Osteocyte (in vitro differentiated cells): Measurements from ENCODE around the gene TMEM109. TPM values are rescaled to one million over a fixed set of nuclear protein-coding genes. Genes with fewer than 3 reads are reported as not detected.

Experiments
- DNase-seq: peaks from one replicate; pipeline ENCODE4 v3.0.0; 2021; ENCODE audit warnings: mixed read lengths; ENCODE audit not compliant: unreplicated experiment; ENCODE audit errors: extremely low spot score
- H3K27ac Mint-ChIP-seq: one replicate; pipeline ENCODE4 v1.8.0; 2021; ENCODE audit warnings: mild to moderate bottlenecking, mixed read lengths; ENCODE audit not compliant: unreplicated experiment
- H3K27me3 Mint-ChIP-seq: one replicate; pipeline ENCODE4 v1.8.0; 2021; ENCODE audit warnings: mixed read lengths; ENCODE audit not compliant: unreplicated experiment
- H3K36me3 Mint-ChIP-seq: one replicate; pipeline ENCODE4 v1.8.0; 2021; ENCODE audit warnings: mixed read lengths; ENCODE audit not compliant: unreplicated experiment
- H3K4me1 Mint-ChIP-seq: one replicate; pipeline ENCODE4 v1.8.0; 2021; ENCODE audit warnings: mixed read lengths; ENCODE audit not compliant: unreplicated experiment
- H3K4me3 Mint-ChIP-seq: one replicate; pipeline ENCODE4 v1.8.0; 2021; ENCODE audit warnings: mild to moderate bottlenecking, moderate library complexity, mixed read lengths; ENCODE audit not compliant: unreplicated experiment
- H3K9me3 Mint-ChIP-seq: one replicate; pipeline ENCODE4 v1.8.0; 2021; ENCODE audit warnings: mixed read lengths; ENCODE audit not compliant: unreplicated experiment
- CTCF ChIP-seq: fragments of 200-600 bp; sonication (generic); IDR thresholded peaks from 2 replicates; pipeline ENCODE4 v1.5.0; 2021; ENCODE audit warnings: antibody characterized with exemption, mild to moderate bottlenecking, moderate library complexity
- total RNA-seq: library from RNA; stranded (reverse); gene quantifications from 2 replicates; pipeline ENCODE4 v1.2.1, GENCODE V29; 2021

Gene TMEM109
- total RNA-seq, 1 donor from 2014 or later: 152 TPM

DNA sequence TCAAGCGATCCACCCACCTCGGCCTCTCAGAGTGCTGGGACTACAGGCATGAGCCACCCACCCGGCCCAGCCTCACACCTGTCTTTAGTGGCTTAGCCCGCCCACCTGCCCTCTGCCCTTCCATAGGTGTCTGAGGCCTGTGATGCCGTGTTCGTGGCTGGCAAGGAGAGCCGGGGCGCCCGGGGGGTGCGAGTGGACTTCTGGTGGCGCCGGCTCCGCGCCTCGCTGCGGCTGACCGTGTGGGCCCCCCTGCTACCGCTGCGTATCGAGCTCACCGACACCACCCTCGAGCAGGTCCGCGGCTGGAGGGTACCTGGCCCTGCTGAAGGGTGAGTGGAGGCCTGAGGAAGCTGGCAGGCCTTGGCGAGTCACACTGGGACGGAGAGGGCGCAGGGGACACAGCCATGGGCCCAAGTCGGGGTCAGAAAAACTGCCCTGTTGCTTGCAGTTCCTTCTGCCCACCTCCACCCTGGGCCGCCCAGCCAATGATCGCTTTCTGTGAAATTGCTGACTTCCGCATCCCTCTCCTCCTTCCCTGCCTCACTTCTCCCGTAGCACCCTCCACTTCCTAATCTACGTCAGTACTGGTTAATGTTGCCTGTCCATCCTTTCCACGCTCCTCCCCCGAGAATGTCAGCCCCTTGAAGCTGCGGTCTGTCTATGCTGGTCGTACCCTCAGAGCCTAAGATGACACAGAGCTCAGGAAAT is 19.6 kb downstream of the TMEM109 start:
- no peaks in the 10 kb centered on the region for H3K27me3 Mint-ChIP-seq
- no peak overlapping the region for H3K4me3 Mint-ChIP-seq
- TF ChIP-seq CTCF: no peak
- no peak for DNase-seq
- H3K9me3 Mint-ChIP-seq: no peaks in the 10 kb centered on the region
- no peak overlapping the region for H3K27ac Mint-ChIP-seq
- peaks cover 8% of the 10 kb centered on the region for H3K4me1 Mint-ChIP-seq
- peaks cover 18% of the 10 kb centered on the region for H3K36me3 Mint-ChIP-seq

DNA sequence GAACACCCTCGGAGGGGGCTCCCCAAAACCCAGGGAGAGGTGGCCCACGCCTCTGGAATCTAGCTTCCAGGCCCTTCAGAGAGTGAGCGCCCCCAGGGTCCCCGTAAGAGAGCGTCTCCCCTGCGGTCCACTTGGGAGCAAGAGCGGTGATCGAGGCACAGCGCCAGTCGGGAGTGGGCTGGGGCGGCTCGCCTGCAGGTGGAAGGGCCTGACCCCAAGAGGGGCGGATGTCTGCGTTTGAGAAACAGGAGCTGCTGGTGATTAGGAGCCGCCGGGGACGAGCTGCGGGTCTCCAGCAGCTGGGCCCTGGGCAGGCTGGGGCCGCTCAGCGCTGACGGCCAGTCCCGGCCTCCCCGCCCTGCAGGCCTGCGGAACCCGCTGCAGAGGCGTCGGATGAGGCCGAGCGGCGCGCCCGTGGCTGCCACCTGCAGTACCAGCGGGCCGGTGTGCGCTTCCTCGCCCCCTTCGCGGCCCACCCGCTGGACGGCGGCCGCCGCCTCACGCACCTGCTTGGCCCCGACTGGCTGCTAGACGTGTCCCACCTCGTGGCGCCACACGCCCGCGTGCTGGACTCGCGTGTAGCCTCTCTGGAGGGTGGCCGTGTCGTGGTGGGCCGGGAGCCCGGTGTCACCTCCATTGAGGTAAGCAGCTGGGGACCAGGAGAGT is 20.3 kb downstream of the TMEM109 start:
- Mint-ChIP-seq H3K27me3 (no peaks in the 10 kb centered on the region), H3K4me1 (peaks cover 8% of the 10 kb centered on the region), H3K4me3 (no peak overlapping the region), H3K9me3 (no peaks in the 10 kb centered on the region), H3K36me3 (peaks cover 17% of the 10 kb centered on the region), H3K27ac (no peak overlapping the region)
- TF ChIP-seq CTCF: no peak
- DNase-seq: no peak

DNA sequence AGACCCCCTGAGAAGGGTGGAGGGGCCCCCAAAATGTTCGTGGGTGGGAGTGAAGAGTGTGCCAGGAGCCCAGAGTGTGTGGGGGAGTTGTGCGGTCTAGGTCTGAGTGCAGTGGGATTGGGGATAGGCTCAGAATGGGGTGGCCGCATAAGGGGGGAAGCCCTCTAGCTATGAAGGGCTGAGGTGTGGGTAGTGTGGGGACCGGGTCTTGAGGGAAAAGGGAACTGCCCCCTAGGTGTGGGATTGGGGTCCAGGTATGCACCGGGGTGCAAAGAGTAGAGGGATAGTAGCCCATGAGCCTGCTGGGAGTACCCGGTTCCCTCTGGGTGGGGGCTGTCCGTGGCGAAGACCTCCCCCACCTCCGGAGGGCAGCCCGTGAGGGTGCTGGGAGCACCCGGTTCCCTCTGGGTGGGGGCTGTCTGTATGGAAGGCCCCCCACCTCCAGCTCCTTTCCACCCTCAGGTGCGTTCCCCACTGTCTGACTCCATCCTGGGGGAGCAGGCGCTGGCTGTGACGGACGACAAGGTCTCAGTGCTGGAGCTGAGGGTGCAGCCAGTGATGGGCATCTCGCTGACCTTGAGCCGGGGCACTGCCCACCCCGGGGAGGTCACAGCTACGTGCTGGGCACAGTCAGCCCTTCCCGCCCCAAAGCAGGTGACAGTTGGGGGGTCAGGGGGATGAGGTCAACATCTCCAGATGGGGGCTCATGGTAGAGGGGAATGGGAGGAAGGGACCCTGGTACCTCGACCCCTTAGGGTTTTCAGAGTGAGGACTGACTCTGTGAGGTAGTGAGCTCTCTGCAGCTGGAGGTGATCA is 21.0 kb downstream of the TMEM109 start:
- peaks cover 15% of the 10 kb centered on the region for H3K36me3 Mint-ChIP-seq
- no peak overlapping the region for H3K27ac Mint-ChIP-seq
- H3K9me3 Mint-ChIP-seq: no peaks in the 10 kb centered on the region
- H3K4me1 Mint-ChIP-seq: peaks cover 8% of the 10 kb centered on the region
- no peak for DNase-seq
- no peak overlapping the region for H3K4me3 Mint-ChIP-seq
- no peak for TF ChIP-seq CTCF
- H3K27me3 Mint-ChIP-seq: no peaks in the 10 kb centered on the region

- H3K4me1 Mint-ChIP-seq: peaks cover 8% of the 10 kb centered on the region
- no peak for DNase-seq
- H3K36me3 Mint-ChIP-seq: peaks cover 13% of the 10 kb centered on the region
- TF ChIP-seq CTCF: no peak
- no peaks in the 10 kb centered on the region for H3K27me3 Mint-ChIP-seq
- no peak overlapping the region for H3K4me3 Mint-ChIP-seq
- H3K9me3 Mint-ChIP-seq: no peaks in the 10 kb centered on the region
- no peak overlapping the region for H3K27ac Mint-ChIP-seq
Measured at GRCh38 chr11:60935676-60936442, 21.9 kb downstream of the TMEM109 start.
